ENCODE data around the gene PANX1. TPM values are rescaled to one million over a fixed set of nuclear protein-coding genes. Genes with fewer than 3 reads are reported as not detected.

PANX1 gene
- total RNA-seq, 1 experiment from 2014 or later: 59.3 TPM

GRCh38 chr11:94090401-94090800 is 38.2 kb upstream of the PANX1 start:
- no peak overlapping the region for H3K27ac ChIP-seq (ENCODE audit: low read length)
- CTCF ChIA-PET: no interaction called here
- H3K36me3 ChIP-seq (ENCODE audit: control insufficient read depth, insufficient read depth, low read length): no peaks in the 10 kb centered on the region
- POLR2A ChIA-PET: no interaction called here
- ATAC-seq (no peak), DNase-seq (ENCODE audit: low read depth, low spot score) (no peak)
- no peak for TF ChIP-seq REST (IDR thresholded peaks at IDR 0.05; ENCODE audit: insufficient read depth in 1 of 2, low read depth in 2 of 2, low read length in 1 of 2)
- H3K4me3 ChIP-seq (ENCODE audit: low read depth in 2 of 2, low read length in 2 of 2): no peak overlapping the region
- in situ Hi-C loops (cut with HindIII; ENCODE audit: low pct_unique_long_range_greater_than_20kb, low sequenced_read_pairs) (no loop called here), intact Hi-C loops (cut with micrococcal nuclease; ENCODE audit: unreplicated experiment) (no loop called here)
- no peaks in the 10 kb centered on the region for H3K9me3 ChIP-seq (ENCODE audit: control insufficient read depth, insufficient read depth, low read depth, low read length)
- no peaks in the 10 kb centered on the region for H3K4me1 ChIP-seq (ENCODE audit: control insufficient read depth, insufficient read depth, low read length)
- H3K27me3 ChIP-seq (ENCODE audit: control insufficient read depth, insufficient read depth, low read length): peaks cover 7% of the 10 kb centered on the region; the same call in 1 of the 2 replicates
- no TSS peak for BruUV-seq (replicated peaks)

- Histone ChIP-seq H3K36me3 (ENCODE audit: control insufficient read depth, insufficient read depth, low read length) (no peaks in the 10 kb centered on the region), H3K9me3 (ENCODE audit: control insufficient read depth, insufficient read depth, low read depth, low read length) (no peaks in the 10 kb centered on the region), H3K27me3 (ENCODE audit: control insufficient read depth, insufficient read depth, low read length) (peaks cover 6% of the 10 kb centered on the region; the same call in 1 of the 2 replicates), H3K4me3 (ENCODE audit: low read depth in 2 of 2, low read length in 2 of 2) (no peak overlapping the region), H3K4me1 (ENCODE audit: control insufficient read depth, insufficient read depth, low read length) (no peaks in the 10 kb centered on the region), H3K27ac (ENCODE audit: low read length) (no peak overlapping the region)
- ATAC-seq (no peak), DNase-seq (ENCODE audit: low read depth, low spot score) (no peak)
- intact Hi-C loops (cut with micrococcal nuclease; ENCODE audit: unreplicated experiment) (no loop called here), in situ Hi-C loops (cut with HindIII; ENCODE audit: low pct_unique_long_range_greater_than_20kb, low sequenced_read_pairs) (no loop called here)
- BruUV-seq (replicated peaks): no TSS peak
- TF ChIP-seq CTCF (IDR thresholded peaks at IDR 0.05) (no peak), SIN3A (IDR thresholded peaks at IDR 0.05; ENCODE audit: borderline replicate concordance, insufficient read depth, low read depth, low read length) (no peak), TCF7L2 (IDR thresholded peaks at IDR 0.05; ENCODE audit: low read depth, low read length) (no peak), REST (IDR thresholded peaks at IDR 0.05; ENCODE audit: insufficient read depth in 1 of 2, low read depth in 2 of 2, low read length in 1 of 2) (no peak), POLR2AphosphoS5 (IDR thresholded peaks at IDR 0.05; ENCODE audit: low read depth, low read length) (no peak)
- ChIA-PET CTCF (no interaction called here), POLR2A (no interaction called here)
These were observed 37.5 kb upstream of the PANX1 start for GRCh38 chr11:94091091-94091490.
